Activated naive CD4-positive, alpha-beta T cell treated with anti-CD3 and anti-CD28 coated beads, Interleukin-2, amount 10 ng/mL, durations not matched to agents 7 days and 5 days (primary cell): Measurements from ENCODE around the gene CREBL2.
"Not testable (repeated sequence)": the region's sequence is repeated elsewhere in the genome, so short reads cannot be mapped to it uniquely, and the experiment has no call there.

Experiments
- CTCF ChIA-PET: fragments of 350-600 bp; sonication (Branson Sonifier 250); formaldehyde crosslinking; loops from one replicate; lab custom pipeline; 2021; ENCODE audit warnings: antibody characterized with exemption; lab: Charles Lee
- DNase-seq: peaks from one replicate; pipeline ENCODE4 v3.0.0-alpha.2; 2020
- H3K27ac Mint-ChIP-seq: one replicate; pipeline ENCODE4 v1.8.0; 2021; ENCODE audit warnings: mild to moderate bottlenecking, moderate library complexity, mixed read lengths
- H3K27me3 Mint-ChIP-seq: one replicate; pipeline ENCODE4 v1.8.0; 2021; ENCODE audit warnings: mild to moderate bottlenecking, mixed read lengths
- H3K36me3 Mint-ChIP-seq: one replicate; pipeline ENCODE4 v1.8.0; 2021; ENCODE audit warnings: mixed read lengths
- H3K4me1 Mint-ChIP-seq: one replicate; pipeline ENCODE4 v1.8.0; 2021; ENCODE audit warnings: mixed read lengths
- H3K4me3 Mint-ChIP-seq: one replicate; pipeline ENCODE4 v1.8.0; 2021; ENCODE audit warnings: mild to moderate bottlenecking, moderate library complexity, mixed read lengths
- H3K9me3 Mint-ChIP-seq: one replicate; pipeline ENCODE4 v1.8.0; 2021; ENCODE audit warnings: mixed read lengths

CREBL2 gene

DNA sequence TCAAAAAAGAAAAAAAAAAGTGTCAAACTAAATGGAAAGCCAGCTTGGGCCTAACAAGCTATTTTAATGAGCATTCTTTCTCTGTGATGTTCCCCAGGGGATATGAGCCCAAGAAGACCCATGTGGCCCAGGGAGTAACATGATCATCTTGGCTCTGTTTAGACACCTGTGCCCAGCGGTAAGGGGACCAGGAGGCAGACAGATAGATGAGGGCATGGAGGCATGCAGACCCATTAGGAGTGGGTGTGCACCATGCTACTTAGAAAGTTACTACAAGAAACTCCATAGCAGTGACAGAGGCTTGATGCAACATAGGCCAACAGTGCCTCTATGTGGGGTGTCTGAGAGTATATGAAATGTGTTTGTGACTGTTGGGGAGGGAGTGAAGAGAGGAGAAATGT, 3.1 kb upstream of the CREBL2 start:
- H3K27ac Mint-ChIP-seq = no peak overlapping the region
- CTCF ChIA-PET = interaction anchor here (0.6 to 3.3 kb wide), 5 partner anchors 133 to 275 kb away, joined by 3 to 24 read pairs (median 4); no protein-coding TSS in a partner anchor
- H3K27me3 Mint-ChIP-seq = peaks cover 6% of the 10 kb centered on the region
- H3K4me1 Mint-ChIP-seq = peaks cover 39% of the 10 kb centered on the region
- H3K9me3 Mint-ChIP-seq = no peaks in the 10 kb centered on the region
- no peak overlapping the region for H3K4me3 Mint-ChIP-seq
- DNase-seq = no peak
- peaks cover 6% of the 10 kb centered on the region for H3K36me3 Mint-ChIP-seq

DNA sequence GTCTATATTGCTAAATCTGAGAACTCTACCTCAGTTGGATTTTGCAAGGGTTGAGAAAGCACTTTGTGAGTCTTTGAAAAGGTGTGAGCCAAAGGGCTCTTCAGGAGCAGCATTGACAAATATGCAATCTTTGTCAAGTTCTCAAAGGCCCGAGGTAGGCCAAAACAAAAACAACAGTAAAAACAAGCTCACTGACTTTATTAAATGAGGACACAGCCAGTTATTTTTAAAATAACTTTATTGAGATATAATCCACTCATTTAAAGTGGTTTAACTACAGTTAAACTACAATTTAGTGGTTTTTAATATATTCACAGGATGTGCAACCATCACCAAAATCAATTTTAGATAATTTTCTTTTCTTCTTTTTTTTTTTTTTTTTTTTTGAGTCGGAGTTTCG, 2.0 kb upstream of the CREBL2 start:
- Mint-ChIP-seq H3K36me3 (peaks cover 12% of the 10 kb centered on the region), H3K27ac (no peak overlapping the region), H3K4me1 (peaks cover 49% of the 10 kb centered on the region), H3K27me3 (peaks cover 6% of the 10 kb centered on the region), H3K9me3 (no peaks in the 10 kb centered on the region), H3K4me3 (no peak overlapping the region)
- no peak for DNase-seq
- CTCF ChIA-PET = interaction anchor here (3.3 kb wide), 1 partner anchor 233 kb away, joined by 24 read pairs; no protein-coding TSS in a partner anchor

DNA sequence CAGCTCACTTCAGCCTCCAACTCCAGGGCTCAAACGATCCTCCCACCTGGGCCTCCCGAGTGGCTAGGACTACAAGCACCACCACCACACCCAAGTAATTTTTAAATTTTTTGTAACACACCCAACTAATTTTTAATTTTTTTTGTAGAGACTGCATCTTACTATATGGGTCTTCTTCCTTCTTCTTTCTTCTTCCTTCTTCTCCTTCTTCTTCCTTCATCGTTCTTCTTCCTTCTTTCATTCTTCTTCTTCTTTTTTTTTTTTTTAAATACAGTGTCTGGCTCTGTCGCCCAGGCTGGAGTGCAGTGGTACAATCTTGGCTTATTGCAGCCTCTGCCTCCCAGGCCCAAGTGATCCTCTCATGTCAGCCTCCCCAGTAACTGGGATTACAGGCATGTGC, 965 bp upstream of the CREBL2 start:
- CTCF ChIA-PET = interaction anchor here (3.3 kb wide), 1 partner anchor 234 kb away, joined by 24 read pairs; no protein-coding TSS in a partner anchor
- peaks cover 14% of the 10 kb centered on the region for H3K36me3 Mint-ChIP-seq
- peak overlapping the region; percentile 87 for H3K27ac Mint-ChIP-seq
- H3K4me1 Mint-ChIP-seq = peaks cover 50% of the 10 kb centered on the region
- H3K4me3 Mint-ChIP-seq = peak overlapping the region; percentile 80
- no peaks in the 10 kb centered on the region for H3K9me3 Mint-ChIP-seq
- H3K27me3 Mint-ChIP-seq = no peaks in the 10 kb centered on the region
- DNase-seq = no peak

DNA sequence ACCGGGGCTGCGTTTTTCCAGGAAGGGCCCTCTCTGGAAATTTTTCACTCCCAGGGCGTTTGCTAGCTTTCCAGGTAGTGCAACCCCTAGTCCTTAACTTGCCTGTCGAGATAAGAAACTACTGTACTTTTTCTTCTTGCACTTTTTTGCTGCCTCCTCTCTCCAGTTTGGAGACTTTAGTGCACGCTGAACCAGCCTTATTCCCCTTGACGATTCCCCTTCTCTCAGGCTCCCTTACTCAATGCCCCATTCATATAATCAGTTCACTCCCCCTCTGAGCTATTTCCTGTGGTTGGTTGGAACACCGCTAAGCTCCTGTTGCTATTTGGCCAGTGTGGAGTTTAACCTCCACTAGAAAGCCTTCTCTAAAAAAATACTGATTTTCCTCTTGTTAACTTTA, 682 bp downstream of the CREBL2 start:
- CTCF ChIA-PET = interaction anchor here (0.8 to 1.2 kb wide), 2 partner anchors 49 to 83 kb away, joined by 4 to 5 read pairs; partner anchors contain the start of genes DUSP16 and GPR19
- peaks cover 22% of the 10 kb centered on the region for H3K36me3 Mint-ChIP-seq
- peak overlapping the region; percentile 87 for H3K27ac Mint-ChIP-seq
- DNase-seq = peak; percentile 32
- no peaks in the 10 kb centered on the region for H3K9me3 Mint-ChIP-seq
- peaks cover 58% of the 10 kb centered on the region for H3K4me1 Mint-ChIP-seq
- H3K27me3 Mint-ChIP-seq = no peaks in the 10 kb centered on the region
- H3K4me3 Mint-ChIP-seq = peak overlapping the region; percentile 80

DNA sequence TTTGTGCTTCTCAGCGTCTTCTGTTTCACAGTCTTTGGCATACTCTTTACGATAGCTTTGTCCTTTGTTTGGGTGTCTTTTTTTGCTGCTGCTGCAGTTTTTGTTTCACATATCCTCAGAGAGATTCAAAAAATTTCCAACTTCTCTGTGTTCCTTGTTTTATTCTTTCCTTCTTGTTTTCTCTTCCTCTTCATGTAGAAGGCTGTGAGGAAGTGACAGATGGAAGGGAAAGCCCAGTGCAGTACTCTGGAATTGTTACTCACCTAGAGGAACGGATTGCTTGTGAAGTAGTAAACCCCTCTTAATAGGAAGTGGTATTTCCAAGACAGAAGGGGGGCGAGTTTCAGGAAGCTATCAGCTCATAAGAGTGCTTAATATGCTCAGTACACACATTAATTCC, 1.7 kb downstream of the CREBL2 start:
- CTCF ChIA-PET = interaction anchor here (1.1 to 1.2 kb wide), 2 partner anchors 50 to 123 kb away, joined by 3 to 5 read pairs; partner anchors contain the start of gene DUSP16
- Mint-ChIP-seq H3K36me3 (peaks cover 29% of the 10 kb centered on the region), H3K9me3 (no peaks in the 10 kb centered on the region), H3K4me3 (peak overlapping the region; percentile 80), H3K27me3 (no peaks in the 10 kb centered on the region), H3K27ac (peak overlapping the region; percentile 80), H3K4me1 (peaks cover 56% of the 10 kb centered on the region)
- no peak for DNase-seq

DNA sequence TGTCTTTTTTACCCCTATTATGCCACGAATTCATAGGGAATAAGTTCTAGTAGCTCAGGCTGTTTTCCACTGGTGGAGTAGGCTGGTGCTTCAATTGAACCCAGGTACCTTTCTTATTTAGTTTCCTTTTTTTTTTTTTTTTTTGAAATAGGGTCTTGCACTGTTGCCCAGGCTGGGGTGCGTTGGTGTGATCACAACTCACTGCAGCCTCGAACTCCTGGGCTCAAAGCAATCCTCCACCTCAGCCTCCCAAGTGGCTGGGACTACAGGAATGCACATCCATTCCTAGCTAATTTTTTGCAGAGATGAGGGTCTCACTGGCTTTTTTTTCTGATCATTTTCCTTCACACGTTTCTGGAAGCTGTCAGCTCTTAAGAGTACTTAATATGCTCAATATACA, 2.7 kb downstream of the CREBL2 start:
- no peaks in the 10 kb centered on the region for H3K9me3 Mint-ChIP-seq
- H3K36me3 Mint-ChIP-seq = peaks cover 33% of the 10 kb centered on the region
- no peak for DNase-seq
- H3K27ac Mint-ChIP-seq = no peak overlapping the region
- CTCF ChIA-PET = interaction anchor here (0.7 kb wide), 2 partner anchors 9 to 31 kb away, joined by 3 to 4 read pairs; no protein-coding TSS in a partner anchor
- peaks cover 52% of the 10 kb centered on the region for H3K4me1 Mint-ChIP-seq
- H3K27me3 Mint-ChIP-seq = no peaks in the 10 kb centered on the region
- H3K4me3 Mint-ChIP-seq = no peak overlapping the region

DNA sequence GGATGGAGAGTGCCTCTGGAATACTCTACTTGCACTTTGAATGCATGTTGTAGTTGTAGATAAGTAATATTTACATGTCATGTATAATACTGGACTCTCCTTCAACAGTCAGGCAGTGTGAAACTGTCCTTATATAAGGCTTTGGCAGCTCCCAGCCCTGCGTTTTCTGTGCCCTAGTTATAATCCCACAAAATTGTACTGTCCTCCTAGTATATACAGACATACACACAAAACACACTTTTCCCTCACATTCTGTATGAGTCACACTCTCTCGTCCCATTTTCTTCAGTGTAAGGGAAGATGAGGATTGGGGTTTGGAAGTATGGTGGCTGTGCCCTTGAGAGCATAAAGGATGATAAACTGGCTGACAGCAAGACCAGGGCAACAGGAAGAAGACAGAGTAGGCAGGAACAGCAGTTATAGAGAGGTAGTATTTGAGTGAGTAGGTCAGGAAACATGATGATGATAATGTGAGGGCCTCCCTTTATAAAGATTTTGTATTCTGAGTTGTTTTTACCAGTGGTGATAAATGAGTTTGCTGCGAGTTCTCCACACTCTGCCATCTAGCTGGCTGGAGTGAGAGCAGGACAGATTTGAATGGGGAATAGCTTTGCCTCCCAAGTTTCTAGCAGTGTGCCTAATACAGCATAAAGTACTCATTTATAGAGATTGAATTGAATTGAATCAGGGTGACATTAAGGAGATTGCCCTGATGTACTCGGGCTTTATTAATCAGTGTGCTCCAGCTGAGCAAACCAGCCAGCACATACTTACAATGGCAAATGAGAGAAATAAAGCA, 5.0 kb downstream of the CREBL2 start:
- peaks cover 60% of the 10 kb centered on the region for H3K4me1 Mint-ChIP-seq
- no peak for DNase-seq
- CTCF ChIA-PET = interaction anchor here (0.6 to 2.1 kb wide), 7 partner anchors 14 to 240 kb away, joined by 3 to 8 read pairs (median 4); partner anchors contain the start of gene DUSP16
- H3K27ac Mint-ChIP-seq = no peak overlapping the region
- H3K4me3 Mint-ChIP-seq = no peak overlapping the region
- peaks cover 52% of the 10 kb centered on the region for H3K36me3 Mint-ChIP-seq
- H3K9me3 Mint-ChIP-seq = peaks cover 2% of the 10 kb centered on the region
- H3K27me3 Mint-ChIP-seq = no peaks in the 10 kb centered on the region

DNA sequence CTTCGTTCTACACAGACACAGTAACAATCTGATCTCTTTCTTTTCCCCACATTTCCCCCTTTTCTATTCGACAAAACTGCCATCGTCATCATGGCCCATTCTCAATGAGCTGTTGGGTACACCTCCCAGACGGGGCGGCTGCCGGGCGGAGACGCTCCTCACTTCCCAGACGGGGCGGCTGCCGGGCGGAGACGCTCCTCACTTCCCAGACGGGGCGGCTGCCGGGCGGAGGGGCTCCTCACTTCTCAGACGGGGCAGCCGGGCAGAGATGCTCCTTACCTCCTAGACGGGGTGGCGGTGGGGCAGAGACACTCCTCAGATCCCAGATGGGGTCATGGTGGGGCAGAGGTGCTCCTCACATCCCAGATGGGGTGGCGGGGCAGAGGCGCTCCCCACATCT, 6.4 kb downstream of the CREBL2 start:
- H3K4me1 Mint-ChIP-seq = peaks cover 65% of the 10 kb centered on the region
- peaks cover 57% of the 10 kb centered on the region for H3K36me3 Mint-ChIP-seq
- H3K27ac Mint-ChIP-seq, H3K4me3 Mint-ChIP-seq, CTCF ChIA-PET, DNase-seq, H3K9me3 Mint-ChIP-seq, H3K27me3 Mint-ChIP-seq: not testable (repeated sequence)

DNA sequence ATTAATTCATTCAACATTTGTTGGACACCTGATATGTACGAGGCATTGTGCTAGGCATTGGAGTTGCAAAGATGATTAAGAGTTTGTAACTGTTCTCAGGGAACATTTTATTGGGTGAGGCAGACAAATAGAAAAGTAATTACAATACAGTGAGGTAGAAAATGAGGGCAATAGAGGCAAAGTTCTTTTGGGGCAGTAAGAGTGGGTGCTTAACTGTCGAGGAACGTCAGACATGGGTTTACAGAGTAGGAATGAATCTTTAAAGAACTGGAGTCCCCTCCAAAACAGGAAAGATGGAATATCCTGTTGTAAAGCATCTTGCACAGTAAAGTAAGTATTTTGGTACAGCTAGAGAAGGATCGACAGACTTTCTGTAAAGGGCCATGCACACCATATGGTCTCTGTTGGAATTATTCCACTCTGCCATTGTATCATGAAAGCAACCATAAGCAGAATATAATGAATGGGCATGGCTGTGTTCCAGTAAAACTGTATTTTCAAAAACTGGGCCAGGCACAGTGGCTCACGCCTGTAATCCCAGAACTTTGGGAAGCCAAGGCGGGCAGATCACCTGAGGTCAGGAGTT, 9.1 kb downstream of the CREBL2 start:
- H3K9me3 Mint-ChIP-seq = peaks cover 9% of the 10 kb centered on the region

DNA sequence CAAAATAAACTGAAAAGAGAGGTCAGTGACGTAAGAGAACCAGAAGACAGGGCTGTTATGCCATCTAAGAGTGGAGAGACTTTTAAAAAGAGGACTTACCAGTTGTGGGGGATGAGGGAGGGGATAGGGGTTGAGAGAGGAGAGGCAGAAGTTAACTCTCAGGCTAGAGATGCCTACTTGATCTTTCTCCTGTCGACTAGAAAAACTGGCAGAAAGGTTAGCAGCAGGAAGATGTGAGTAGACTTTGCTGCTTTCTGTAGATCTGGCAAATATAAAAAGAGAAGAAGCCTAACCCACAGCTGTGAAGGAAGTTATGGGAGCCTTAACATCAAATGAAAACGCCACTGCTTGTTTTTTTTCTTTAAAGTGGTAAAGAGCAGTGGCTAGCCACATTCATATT, 10.7 kb downstream of the CREBL2 start:
- Mint-ChIP-seq H3K4me3 (peak overlapping the region; percentile 58), H3K36me3 (peaks cover 63% of the 10 kb centered on the region), H3K9me3 (peaks cover 9% of the 10 kb centered on the region), H3K4me1 (peaks cover 59% of the 10 kb centered on the region), H3K27me3 (no peaks in the 10 kb centered on the region), H3K27ac (peak overlapping the region; percentile 95)
- peak; percentile 29 for DNase-seq
- CTCF ChIA-PET = interaction anchor here (0.9 to 1.1 kb wide), 2 partner anchors 21 to 23 kb away, joined by 4 to 5 read pairs; no protein-coding TSS in a partner anchor

More for the DNA sequence above, 9.1 kb downstream of the CREBL2 start:
- peaks cover 74% of the 10 kb centered on the region for H3K4me1 Mint-ChIP-seq
- peaks cover 69% of the 10 kb centered on the region for H3K36me3 Mint-ChIP-seq
- no peaks in the 10 kb centered on the region for H3K27me3 Mint-ChIP-seq
- peak overlapping the region; percentile 53 for H3K27ac Mint-ChIP-seq
- no peak overlapping the region for H3K4me3 Mint-ChIP-seq
- CTCF ChIA-PET = no interaction called here
- DNase-seq = no peak

DNA sequence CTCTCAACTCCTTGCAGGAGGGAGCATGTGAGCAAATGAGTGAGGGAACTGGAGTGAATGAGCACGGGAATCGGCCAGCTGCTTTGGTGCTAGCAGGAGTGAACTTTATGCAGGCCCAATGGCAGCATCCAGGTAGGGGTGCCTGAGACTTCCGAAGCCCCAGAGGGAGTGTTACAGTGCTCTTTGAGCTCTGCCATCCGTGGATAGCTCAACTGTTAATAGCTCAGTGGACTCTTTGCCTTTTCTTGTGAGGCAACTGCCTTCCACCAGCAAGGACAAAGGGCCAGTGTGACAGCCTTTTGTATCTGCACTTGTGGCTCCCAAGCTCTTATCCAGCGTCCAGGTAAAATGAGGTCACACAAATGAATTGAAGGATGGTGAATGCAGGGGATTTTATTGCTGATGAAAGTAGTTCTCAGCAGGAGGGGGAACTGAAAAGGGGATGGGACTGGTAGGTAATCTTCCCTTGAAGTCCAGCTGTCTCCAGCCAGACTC, 12.9 kb downstream of the CREBL2 start:
- Mint-ChIP-seq H3K27ac (no peak overlapping the region), H3K27me3 (no peaks in the 10 kb centered on the region), H3K4me3 (no peak overlapping the region), H3K4me1 (peaks cover 69% of the 10 kb centered on the region), H3K36me3 (peaks cover 62% of the 10 kb centered on the region), H3K9me3 (peaks cover 9% of the 10 kb centered on the region)
- DNase-seq = no peak
- CTCF ChIA-PET = interaction anchor here (1.1 to 1.4 kb wide), 2 partner anchors 8 to 19 kb away, joined by 3 read pairs; no protein-coding TSS in a partner anchor

DNA sequence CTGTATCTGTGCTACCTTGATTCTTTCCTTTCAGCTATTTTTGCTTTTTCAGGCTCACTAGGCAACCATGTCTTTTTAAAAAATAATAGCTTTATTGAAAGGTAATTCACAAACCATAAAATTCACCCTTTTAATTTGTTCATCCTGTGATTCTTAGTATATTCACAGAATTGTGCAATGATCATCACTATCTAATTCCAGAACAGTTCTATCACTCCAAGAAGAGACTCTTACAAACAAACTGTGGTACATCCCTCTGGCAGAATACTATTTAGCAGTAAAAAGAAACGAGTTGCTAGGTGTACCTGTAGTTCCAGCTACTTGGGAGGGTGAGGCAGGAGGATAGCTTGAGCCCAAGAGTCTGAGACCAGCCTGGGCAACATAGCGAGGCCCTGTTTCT, 14.8 kb downstream of the CREBL2 start:
- no peaks in the 10 kb centered on the region for H3K27me3 Mint-ChIP-seq
- H3K27ac Mint-ChIP-seq = no peak overlapping the region
- H3K36me3 Mint-ChIP-seq = peaks cover 55% of the 10 kb centered on the region
- DNase-seq = no peak
- peaks cover 67% of the 10 kb centered on the region for H3K4me1 Mint-ChIP-seq
- H3K9me3 Mint-ChIP-seq = peaks cover 7% of the 10 kb centered on the region
- H3K4me3 Mint-ChIP-seq = no peak overlapping the region
- CTCF ChIA-PET = no interaction called here

DNA sequence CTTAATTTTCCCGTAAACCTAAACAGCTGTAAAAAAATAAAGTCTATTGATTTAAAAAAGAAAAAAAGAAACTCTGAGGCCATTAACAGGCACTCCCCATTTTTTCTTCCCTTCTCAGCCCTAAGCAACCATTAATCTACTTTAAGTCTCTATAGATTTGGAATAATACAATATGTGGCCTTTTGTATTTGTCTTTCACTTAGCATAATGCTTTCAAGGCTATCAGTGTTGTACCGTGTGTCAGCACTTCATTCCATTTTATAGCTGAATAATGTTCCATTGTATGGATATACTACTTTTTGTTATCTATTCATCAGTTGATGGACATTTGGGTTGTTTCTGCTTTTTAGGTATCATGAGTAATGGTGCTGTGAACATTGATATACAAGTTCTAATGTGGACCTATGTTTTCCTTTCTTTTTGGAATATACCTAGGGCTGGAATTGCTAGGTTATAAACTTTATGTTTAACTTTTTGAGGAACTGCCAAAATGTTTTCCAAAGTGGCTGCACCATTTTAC, 15.7 kb downstream of the CREBL2 start:
- no peak for DNase-seq
- Mint-ChIP-seq H3K27ac (no peak overlapping the region), H3K4me3 (no peak overlapping the region), H3K9me3 (peaks cover 7% of the 10 kb centered on the region), H3K36me3 (peaks cover 52% of the 10 kb centered on the region), H3K4me1 (peaks cover 58% of the 10 kb centered on the region), H3K27me3 (no peaks in the 10 kb centered on the region)
- CTCF ChIA-PET = no interaction called here

DNA sequence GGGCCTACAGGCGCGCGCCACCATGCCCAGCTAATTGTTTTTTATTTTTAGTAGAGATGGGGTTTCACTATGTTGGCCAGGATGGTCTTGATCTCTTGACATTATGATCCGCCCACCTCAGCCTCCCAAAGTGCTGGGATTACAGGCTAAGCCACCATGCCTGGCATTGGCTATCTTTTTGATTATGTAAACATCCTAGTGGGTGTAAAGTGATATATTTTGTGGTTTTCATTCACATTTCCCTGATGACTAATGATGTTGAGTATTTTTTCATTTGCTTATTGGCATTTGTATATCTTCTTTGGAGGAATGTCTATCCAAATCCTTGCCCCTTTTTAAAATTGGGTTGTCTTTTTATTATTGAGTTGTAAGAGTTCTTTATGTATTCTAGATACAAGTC, 16.3 kb downstream of the CREBL2 start:
- CTCF ChIA-PET = no interaction called here
- H3K4me3 Mint-ChIP-seq = no peak overlapping the region
- no peak for DNase-seq

More for the DNA sequence above, 16.3 kb downstream of the CREBL2 start:
- peaks cover 7% of the 10 kb centered on the region for H3K9me3 Mint-ChIP-seq
- H3K27ac Mint-ChIP-seq = no peak overlapping the region
- peaks cover 52% of the 10 kb centered on the region for H3K4me1 Mint-ChIP-seq
- peaks cover 47% of the 10 kb centered on the region for H3K36me3 Mint-ChIP-seq
- no peaks in the 10 kb centered on the region for H3K27me3 Mint-ChIP-seq
